HG02870 (cell line): Measurements from ENCODE around the gene PKP3.
"Not testable (repeated sequence)": the region's sequence is repeated elsewhere in the genome, so short reads cannot be mapped to it uniquely, and the experiment has no call there.

Experiments
- ATAC-seq: cut with Tn5 transposase; IDR thresholded peaks from one replicate; pipeline ENCODE4 v1.9.1; 2021; ENCODE audit warnings: mild to moderate bottlenecking, moderate library complexity; ENCODE audit not compliant: unreplicated experiment

Gene PKP3

GRCh38 chr11:393219-394033 lies 583 bp upstream of the PKP3 start:
- no peak for ATAC-seq

DNA sequence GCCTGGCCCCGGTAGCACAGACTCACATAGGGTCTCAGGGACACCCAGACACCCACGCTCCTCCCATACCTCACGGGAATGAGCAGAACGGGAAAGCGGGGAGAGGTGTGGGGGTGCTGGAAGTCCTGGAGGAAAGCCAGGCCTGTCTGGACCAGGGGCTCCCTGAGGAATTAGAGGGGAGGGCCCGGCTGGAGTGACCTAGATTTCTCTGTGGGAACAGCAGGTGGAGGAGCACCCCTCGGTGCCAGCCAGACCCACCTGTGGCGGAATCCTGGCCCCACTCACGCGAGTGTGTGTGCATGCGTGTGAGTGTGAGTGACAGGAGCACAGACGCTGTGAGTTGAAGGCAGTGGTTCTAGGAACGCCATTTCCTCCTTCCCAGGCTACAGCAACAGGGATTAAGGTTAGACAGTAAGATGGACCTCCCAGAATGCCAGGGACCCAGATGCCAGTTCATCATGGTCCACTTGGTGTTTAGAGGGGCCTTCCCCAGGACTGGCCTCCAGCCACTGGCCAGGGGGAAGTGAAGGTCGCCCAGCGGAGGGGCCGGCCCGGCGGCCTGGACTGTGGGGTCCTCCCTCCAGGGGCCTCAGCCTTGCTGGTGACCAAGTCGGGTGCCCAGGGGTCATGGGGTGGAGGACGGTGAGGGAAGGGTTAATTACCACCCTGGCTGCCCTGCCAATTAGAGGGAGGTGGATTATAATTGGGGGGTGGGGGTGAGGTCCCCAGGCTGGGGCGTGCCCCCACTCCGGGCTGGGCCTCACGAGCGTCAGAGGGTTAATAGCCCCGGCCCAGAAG lies 1.0 kb downstream of the PKP3 start:
- ATAC-seq, result no peak

GRCh38 chr11:395866-396265 lies 1.9 kb downstream of the PKP3 start:
- ATAC-seq, result no peak

DNA sequence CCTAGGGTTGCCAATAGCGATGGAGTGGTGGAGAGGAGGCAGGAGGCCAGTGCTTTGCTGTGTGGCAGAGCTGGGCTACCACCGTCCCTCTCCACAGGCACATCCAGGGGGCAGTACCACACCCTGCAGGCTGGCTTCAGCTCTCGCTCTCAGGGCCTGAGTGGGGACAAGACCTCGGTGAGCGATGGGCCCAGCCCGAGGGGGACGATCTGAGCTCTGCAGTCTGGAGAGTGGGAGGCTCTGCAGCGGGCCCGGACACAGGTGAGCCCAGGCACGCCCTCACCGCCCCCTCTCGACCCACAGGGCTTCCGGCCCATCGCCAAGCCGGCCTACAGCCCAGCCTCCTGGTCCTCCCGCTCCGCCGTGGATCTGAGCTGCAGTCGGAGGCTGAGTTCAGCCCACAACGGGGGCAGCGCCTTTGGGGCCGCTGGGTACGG lies 2.5 kb downstream of the PKP3 start:
- ATAC-seq, result no peak

DNA sequence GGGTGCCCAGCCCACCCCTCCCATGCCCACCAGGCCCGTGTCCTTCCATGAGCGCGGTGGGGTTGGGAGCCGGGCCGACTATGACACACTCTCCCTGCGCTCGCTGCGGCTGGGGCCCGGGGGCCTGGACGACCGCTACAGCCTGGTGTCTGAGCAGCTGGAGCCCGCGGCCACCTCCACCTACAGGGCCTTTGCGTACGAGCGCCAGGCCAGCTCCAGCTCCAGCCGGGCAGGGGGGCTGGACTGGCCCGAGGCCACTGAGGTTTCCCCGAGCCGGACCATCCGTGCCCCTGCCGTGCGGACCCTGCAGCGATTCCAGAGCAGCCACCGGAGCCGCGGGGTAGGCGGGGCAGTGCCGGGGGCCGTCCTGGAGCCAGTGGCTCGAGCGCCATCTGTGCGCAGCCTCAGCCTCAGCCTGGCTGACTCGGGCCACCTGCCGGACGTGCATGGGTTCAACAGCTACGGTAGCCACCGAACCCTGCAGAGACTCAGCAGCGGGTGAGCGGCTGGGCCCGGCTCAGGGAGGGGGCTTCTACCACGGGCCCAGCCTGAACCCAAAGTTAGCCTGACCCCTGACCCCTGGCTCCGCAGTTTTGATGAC lies 3.0 kb downstream of the PKP3 start:
- peak; percentile 45 for ATAC-seq

DNA sequence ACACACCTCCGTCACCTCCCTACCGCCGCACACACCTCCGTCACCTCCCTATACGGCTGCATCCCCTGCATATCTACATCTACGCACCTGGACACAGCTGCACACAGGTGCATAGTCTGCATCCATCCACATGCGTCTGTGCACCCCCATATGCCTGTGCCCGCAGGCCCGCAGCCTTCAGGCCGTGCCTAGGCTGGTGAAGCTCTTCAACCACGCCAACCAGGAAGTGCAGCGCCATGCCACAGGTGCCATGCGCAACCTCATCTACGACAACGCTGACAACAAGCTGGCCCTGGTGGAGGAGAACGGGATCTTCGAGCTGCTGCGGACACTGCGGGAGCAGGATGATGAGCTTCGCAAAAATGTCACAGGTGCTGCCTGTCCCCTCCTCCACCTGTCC lies 4.8 kb downstream of the PKP3 start:
- ATAC-seq, result no peak

GRCh38 chr11:399731-400211 lies 5.8 kb downstream of the PKP3 start:
- no peak for ATAC-seq

DNA sequence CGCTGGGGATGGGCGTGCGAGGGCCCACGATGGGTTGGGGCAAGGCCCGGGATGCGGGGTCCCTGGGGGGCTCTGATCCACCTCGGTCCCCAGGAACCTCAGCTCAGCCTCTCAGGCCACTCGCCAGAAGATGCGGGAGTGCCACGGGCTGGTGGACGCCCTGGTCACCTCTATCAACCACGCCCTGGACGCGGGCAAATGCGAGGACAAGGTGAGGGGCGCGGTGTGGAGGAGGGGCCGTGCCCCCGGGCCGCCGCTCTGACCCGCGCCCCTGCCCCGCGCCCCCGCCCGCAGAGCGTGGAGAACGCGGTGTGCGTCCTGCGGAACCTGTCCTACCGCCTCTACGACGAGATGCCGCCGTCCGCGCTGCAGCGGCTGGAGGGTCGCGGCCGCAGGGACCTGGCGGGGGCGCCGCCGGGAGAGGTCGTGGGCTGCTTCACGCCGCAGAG lies 6.3 kb downstream of the PKP3 start:
- ATAC-seq, result no peak

- ATAC-seq, result not testable (repeated sequence)
Observed at GRCh38 chr11:401196-401595, 7.2 kb downstream of the PKP3 start.

GRCh38 chr11:403021-403760 lies 9.2 kb downstream of the PKP3 start:
- no peak for ATAC-seq

GRCh38 chr11:403761-404431 lies 9.9 kb downstream of the PKP3 start:
- ATAC-seq, result no peak

DNA sequence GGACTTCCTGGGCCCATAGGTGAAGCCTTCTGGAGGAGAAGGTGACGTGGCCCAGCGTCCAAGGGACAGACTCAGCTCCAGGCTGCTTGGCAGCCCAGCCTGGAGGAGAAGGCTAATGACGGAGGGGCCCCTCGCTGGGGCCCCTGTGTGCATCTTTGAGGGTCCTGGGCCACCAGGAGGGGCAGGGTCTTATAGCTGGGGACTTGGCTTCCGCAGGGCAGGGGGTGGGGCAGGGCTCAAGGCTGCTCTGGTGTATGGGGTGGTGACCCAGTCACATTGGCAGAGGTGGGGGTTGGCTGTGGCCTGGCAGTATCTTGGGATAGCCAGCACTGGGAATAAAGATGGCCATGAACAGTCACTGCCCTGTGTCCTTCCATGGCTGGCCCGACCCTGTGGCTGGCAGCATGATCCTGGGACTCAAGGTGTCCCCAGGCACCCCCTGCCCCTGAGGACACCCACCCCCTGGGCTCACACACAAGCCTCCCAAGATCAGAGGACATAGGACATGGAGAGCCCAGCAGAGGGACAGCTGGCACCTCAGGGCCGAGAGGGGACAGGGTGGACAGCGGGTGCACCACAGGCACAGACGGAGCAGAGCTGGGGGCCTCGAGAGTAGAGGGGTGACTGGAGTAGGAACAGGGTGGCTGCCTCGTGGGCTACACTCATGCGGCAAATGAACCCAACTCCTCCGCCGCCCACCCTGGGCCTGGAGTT lies 10.7 kb downstream of the PKP3 start:
- no peak for ATAC-seq

DNA sequence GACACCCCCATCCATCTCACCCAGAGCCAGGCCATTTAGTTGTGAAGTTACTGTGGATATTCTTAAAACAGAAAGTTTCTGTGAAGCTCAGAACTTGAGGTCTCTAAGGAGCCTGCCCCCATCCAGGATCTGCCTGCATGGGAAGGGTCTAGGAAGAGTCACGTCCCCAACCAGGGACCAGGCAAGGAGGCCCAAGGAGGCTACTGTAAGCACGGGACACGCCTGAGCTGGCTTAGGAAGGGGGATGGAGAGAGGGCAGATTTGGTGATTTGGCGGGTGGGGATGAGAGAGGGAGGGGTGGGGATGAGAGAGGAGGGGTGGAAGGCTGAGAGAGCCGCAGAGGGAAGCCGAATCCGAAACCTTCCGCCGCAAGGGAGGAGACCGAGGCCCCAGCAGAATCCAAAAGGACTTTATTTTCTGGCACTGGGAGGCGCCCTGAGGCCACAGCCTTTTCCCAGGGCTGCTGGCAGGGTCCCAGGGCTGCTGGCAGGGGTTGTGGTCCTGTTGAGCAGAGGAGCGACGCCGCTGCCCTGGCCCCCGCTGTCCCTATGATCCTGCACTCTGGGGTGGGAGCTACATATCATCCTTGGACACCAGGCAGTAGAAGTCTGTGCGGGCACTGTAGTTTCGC lies 11.4 kb downstream of the PKP3 start:
- no peak for ATAC-seq

- no peak for ATAC-seq
Observed at GRCh38 chr11:405954-406795, 12.2 kb downstream of the PKP3 start.

- ATAC-seq, result peak; percentile 59
Observed at GRCh38 chr11:406796-407650, 13.0 kb downstream of the PKP3 start.

- ATAC-seq, result no peak
Observed at GRCh38 chr11:407651-408123, 13.7 kb downstream of the PKP3 start.
